Transverse colon (tissue), 4 donors: Measurements from ENCODE around the gene BMAL1. TPM values are rescaled to one million over a fixed set of nuclear protein-coding genes. Genes with fewer than 3 reads are reported as not detected.

Experiments used
- DNase-seq: peaks from one replicate; pipeline ENCODE4 v3.0.0-alpha.2; 2019
- H3K27ac ChIP-seq, 4 donors: fragments of 200-600 bp; sonication (generic); 2 replicates each; pipeline ENCODE4 v1.5.1; 2016 to 2018; ENCODE audit warnings: inconsistent platforms in 4 of 4
- H3K27me3 ChIP-seq: fragments of 200-600 bp; sonication (generic); 2 replicates; pipeline ENCODE4 v1.5.1; 2017; ENCODE audit warnings: inconsistent platforms
- H3K36me3 ChIP-seq, 4 donors: fragments of 200-600 bp; sonication (generic); 2 replicates each; pipeline ENCODE4 v1.5.1; 2017 to 2019; ENCODE audit warnings: inconsistent platforms in 4 of 4
- H3K4me1 ChIP-seq, 4 donors: fragments of 200-600 bp; sonication (generic); 2 replicates each; pipeline ENCODE4 v1.5.1; 2017 to 2020; ENCODE audit warnings: inconsistent platforms in 4 of 4
- H3K4me3 ChIP-seq, 4 donors: fragments of 200-600 bp; sonication (generic); 1 replicate in 1 of 4; 2 replicates in 3 of 4; pipeline versions ENCODE4 v1.5.1 to v1.6.1; 2017 to 2019; ENCODE audit warnings: inconsistent platforms in 4 of 4
- H3K9me3 ChIP-seq, 2 donors: fragments of 200-600 bp; sonication (generic); 2 replicates each; pipeline ENCODE4 v1.5.1; 2017 to 2019; ENCODE audit warnings: inconsistent platforms in 2 of 2
- CTCF ChIP-seq, 5 experiments: fragments of 200-600 bp in 3 of 5; fragments of 450-650 bp in 2 of 5; sonication (generic) in 3 of 5; IDR thresholded peaks; 1 replicate in 2 of 5; 2 replicates in 3 of 5; pipeline ENCODE4 v1.5.1; 2016 to 2017; ENCODE audit warnings: antibody characterized with exemption in 5 of 5, inconsistent platforms in 3 of 5, mild to moderate bottlenecking in 2 of 5, moderate library complexity in 1 of 5
- EP300 ChIP-seq: sonication (generic); formaldehyde crosslinking; IDR thresholded peaks from one replicate; pipeline ENCODE4 v1.6.1; 2017; ENCODE audit warnings: antibody characterized with exemption, low read depth
- POLR2A ChIP-seq: fragments of 450-650 bp; IDR thresholded peaks from one replicate; pipeline ENCODE4 v1.6.1; 2016; ENCODE audit warnings: antibody characterized with exemption, mild to moderate bottlenecking, moderate library complexity
- POLR2AphosphoS5 ChIP-seq, 3 donors: sonication (generic); formaldehyde crosslinking; IDR thresholded peaks; one replicate each; pipeline ENCODE4 v1.6.1; 2016; ENCODE audit warnings: antibody characterized with exemption in 3 of 3
- WGBS, 2 donors: methylation state at CpG; one replicate each; pipeline ENCODE4 v1.1.5; 2018; ENCODE audit warnings: low coverage in 1 of 2; 5-methylcytosine and 5-hydroxymethylcytosine counted together
- in situ Hi-C, 4 donors: fragments of 200-750 bp; cut with MboI; loops; one replicate each; pipeline versions ENCODE4 v1.15.0 to v1.15.1; 2017; ENCODE audit warnings: low sequenced_read_pairs in 3 of 4, low pct_ligation_motif_present in 1 of 4, low pct_unique_long_range_greater_than_20kb in 1 of 4
- intact Hi-C: fragments of 100-400 bp; cut with DNase I; formaldehyde crosslinking; loops from one replicate; pipeline ENCODE4 v1.15.1; 2023; ENCODE audit warnings: low total_unique reads
- total RNA-seq, 4 donors: library from RNA; depleted of rRNA; stranded (reverse); fragments of >200 nt; gene quantifications; one replicate each; pipeline ENCODE4 v1.1.0, GENCODE V29; 2016

Gene BMAL1
- total RNA-seq, 4 donors from 2014 or later = 20.7 to 48.6 (median 30.8) TPM

DNA sequence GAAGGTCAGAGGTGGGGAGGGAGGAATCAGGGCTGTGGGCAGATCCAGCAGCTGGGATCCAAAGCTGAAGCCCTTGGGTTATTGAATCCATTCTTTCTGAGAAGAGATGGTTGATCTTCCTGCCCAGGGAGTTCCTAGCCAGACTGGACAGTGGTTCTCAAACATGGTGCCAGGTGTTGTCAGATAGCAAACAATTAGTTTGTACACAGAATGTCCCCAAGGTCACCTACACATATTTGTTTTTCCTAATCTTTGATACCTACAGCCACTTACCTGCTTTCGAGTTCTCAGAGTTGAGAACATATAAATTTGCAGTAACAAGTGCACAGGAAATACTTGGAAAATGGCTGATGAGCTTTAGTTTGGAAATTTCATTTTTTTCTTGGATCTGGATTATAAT, 54.5 kb downstream of the BMAL1 start:
- WGBS, 2 donors = 90 to 92% methylated on average over 1 of the region's 1 CpG
- in situ Hi-C loops = loop anchor here in 3 of 4 donors (25.0 kb wide), 3 partner anchors 95 to 370 kb away; no protein-coding TSS in a partner anchor
- H3K27ac ChIP-seq = no peak overlapping the region
- H3K27me3 ChIP-seq = no peaks in the 10 kb centered on the region
- TF ChIP-seq CTCF (IDR thresholded peaks at IDR 0.05) = no peak
- no peak for TF ChIP-seq POLR2A
- no peak for TF ChIP-seq EP300
- TF ChIP-seq POLR2AphosphoS5 (IDR thresholded peaks at IDR 0.05) = no peak
- DNase-seq = no peak
- peaks cover 3 to 38% (median 23%) of the 10 kb centered on the region in 4 donors for H3K4me1 ChIP-seq
- H3K4me3 ChIP-seq = no peak overlapping the region
- no peaks in the 10 kb centered on the region for H3K36me3 ChIP-seq
- no peaks in the 10 kb centered on the region for H3K9me3 ChIP-seq
- intact Hi-C loops = no loop called here

GRCh38 chr11:13333456-13333957, 55.9 kb downstream of the BMAL1 start:
- in situ Hi-C loops (loop anchor here in 3 of 4 donors (25.0 kb wide), 3 partner anchors 96 to 371 kb away; no protein-coding TSS in a partner anchor), intact Hi-C loops (no loop called here)
- no peak for TF ChIP-seq POLR2A
- TF ChIP-seq EP300 = no peak
- TF ChIP-seq CTCF (IDR thresholded peaks at IDR 0.05) = no peak
- TF ChIP-seq POLR2AphosphoS5 (IDR thresholded peaks at IDR 0.05) = peak in 1 of 3 donors; percentile 15
- H3K9me3 ChIP-seq = no peaks in the 10 kb centered on the region
- 14 to 43% methylated on average over 1 to 7 of the region's 7 CpGs for WGBS, 2 donors
- H3K27ac ChIP-seq = peak overlapping the region in 3 of 4 donors; percentile 10 to 28 (median 23)
- peak; percentile 58 for DNase-seq
- no peaks in the 10 kb centered on the region for H3K36me3 ChIP-seq
- no peak overlapping the region for H3K4me3 ChIP-seq
- peaks cover 10 to 47% (median 26%) of the 10 kb centered on the region in 4 donors for H3K4me1 ChIP-seq
- H3K27me3 ChIP-seq = no peaks in the 10 kb centered on the region

DNA sequence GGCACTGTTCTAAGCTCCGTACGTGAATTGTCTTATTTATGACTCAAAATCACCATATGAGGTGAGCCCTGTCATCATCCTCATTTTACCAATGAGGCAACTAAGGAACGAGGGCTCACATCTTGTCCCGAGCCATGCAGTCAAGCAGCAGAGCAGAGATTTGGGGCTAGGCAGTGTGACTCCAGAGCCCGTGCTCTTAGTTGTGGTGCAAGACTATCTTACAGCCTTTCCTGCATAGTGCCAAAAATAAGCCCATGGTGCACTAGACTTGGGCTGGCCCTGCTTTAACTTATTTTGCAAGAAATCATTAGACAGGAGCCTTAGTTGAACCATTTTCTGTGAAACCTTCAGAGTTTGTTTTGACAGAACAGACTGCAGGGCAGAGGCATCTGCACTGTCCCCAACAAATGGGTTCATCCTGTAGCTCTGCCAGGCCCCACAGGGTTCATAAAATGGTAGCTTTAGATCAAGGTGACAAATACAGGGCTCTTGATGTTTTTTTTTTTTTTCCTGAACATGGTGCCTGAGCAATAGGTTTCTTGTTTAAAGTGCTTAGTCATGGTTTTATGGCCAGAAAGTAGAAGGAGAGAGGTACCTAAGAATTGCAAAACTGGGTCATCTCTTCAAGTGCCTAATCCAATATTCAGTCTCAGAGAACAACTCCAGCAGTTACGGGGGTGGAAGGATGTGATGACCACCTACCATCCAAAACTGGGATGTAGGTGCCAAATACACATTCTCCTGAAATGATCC, 56.6 kb downstream of the BMAL1 start:
- TF ChIP-seq POLR2AphosphoS5 (IDR thresholded peaks at IDR 0.05) (no peak), POLR2A (no peak), CTCF (IDR thresholded peaks at IDR 0.05) (no peak), EP300 (no peak)
- peak overlapping the region in 2 of 4 donors; percentile 10 to 28 for H3K27ac ChIP-seq
- H3K4me1 ChIP-seq = peaks cover 14 to 54% (median 28%) of the 10 kb centered on the region in 4 donors
- no peak for DNase-seq
- no peaks in the 10 kb centered on the region for H3K9me3 ChIP-seq
- intact Hi-C loops (no loop called here), in situ Hi-C loops (loop anchor here in 3 of 4 donors (25.0 kb wide), 3 partner anchors 97 to 372 kb away; no protein-coding TSS in a partner anchor)
- WGBS, 2 donors = 82% methylated on average over 6 of the region's 6 CpGs; no CpG with 5 or more reads in 1 of the 2 donors
- no peaks in the 10 kb centered on the region for H3K27me3 ChIP-seq
- H3K4me3 ChIP-seq = no peak overlapping the region
- H3K36me3 ChIP-seq = no peaks in the 10 kb centered on the region

GRCh38 chr11:13335319-13335718, 57.7 kb downstream of the BMAL1 start:
- H3K36me3 ChIP-seq = no peaks in the 10 kb centered on the region
- no peaks in the 10 kb centered on the region for H3K9me3 ChIP-seq
- peak; percentile 68 for DNase-seq
- intact Hi-C loops = no loop called here
- 21 to 77% methylated on average over 1 to 5 of the region's 5 CpGs for WGBS, 2 donors
- peaks cover 14 to 54% (median 29%) of the 10 kb centered on the region in 4 donors for H3K4me1 ChIP-seq
- TF ChIP-seq POLR2AphosphoS5 (IDR thresholded peaks at IDR 0.05) (no peak), CTCF (IDR thresholded peaks at IDR 0.05) (peak; percentile 74 to 87 (median 82)), POLR2A (no peak), EP300 (no peak)
- H3K4me3 ChIP-seq = no peak overlapping the region
- in situ Hi-C loops = loop anchor here in 3 of 4 donors (25.0 kb wide), 3 partner anchors 98 to 373 kb away; no protein-coding TSS in a partner anchor
- no peak overlapping the region for H3K27ac ChIP-seq
- no peaks in the 10 kb centered on the region for H3K27me3 ChIP-seq
